Vagina (tissue), 2 donors: ENCODE data around the gene PNPLA2.

Experiments used
- POLR2A ChIP-seq, 2 donors: fragments of 450-650 bp; IDR thresholded peaks; one replicate each; pipeline ENCODE4 v1.6.1; 2017; ENCODE audit warnings: antibody characterized with exemption in 2 of 2, mild to moderate bottlenecking in 2 of 2, moderate library complexity in 2 of 2
- TF ChIP-seq, protein P1 (sequence below), 3 experiments: fragments of 450-650 bp in 2 of 3; fragments of 200-600 bp in 1 of 3; sonication (generic) in 1 of 3; IDR thresholded peaks; one replicate each; pipeline ENCODE4 v1.5.1; 2017 to 2019; ENCODE audit warnings: antibody characterized with exemption in 3 of 3, mild to moderate bottlenecking in 2 of 3, moderate library complexity in 2 of 3

- no peak for TF ChIP-seq POLR2A (IDR thresholded peaks at IDR 0.05)
- TF ChIP-seq, protein P1, sequence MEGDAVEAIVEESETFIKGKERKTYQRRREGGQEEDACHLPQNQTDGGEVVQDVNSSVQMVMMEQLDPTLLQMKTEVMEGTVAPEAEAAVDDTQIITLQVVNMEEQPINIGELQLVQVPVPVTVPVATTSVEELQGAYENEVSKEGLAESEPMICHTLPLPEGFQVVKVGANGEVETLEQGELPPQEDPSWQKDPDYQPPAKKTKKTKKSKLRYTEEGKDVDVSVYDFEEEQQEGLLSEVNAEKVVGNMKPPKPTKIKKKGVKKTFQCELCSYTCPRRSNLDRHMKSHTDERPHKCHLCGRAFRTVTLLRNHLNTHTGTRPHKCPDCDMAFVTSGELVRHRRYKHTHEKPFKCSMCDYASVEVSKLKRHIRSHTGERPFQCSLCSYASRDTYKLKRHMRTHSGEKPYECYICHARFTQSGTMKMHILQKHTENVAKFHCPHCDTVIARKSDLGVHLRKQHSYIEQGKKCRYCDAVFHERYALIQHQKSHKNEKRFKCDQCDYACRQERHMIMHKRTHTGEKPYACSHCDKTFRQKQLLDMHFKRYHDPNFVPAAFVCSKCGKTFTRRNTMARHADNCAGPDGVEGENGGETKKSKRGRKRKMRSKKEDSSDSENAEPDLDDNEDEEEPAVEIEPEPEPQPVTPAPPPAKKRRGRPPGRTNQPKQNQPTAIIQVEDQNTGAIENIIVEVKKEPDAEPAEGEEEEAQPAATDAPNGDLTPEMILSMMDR (IDR thresholded peaks at IDR 0.05), result no peak
Observed at GRCh38 chr11:776561-777287, 42.0 kb upstream of the PNPLA2 start.
